Activated CD4-positive, CD25-positive, alpha-beta regulatory T cell treated with anti-CD3 and anti-CD28 coated beads, Interleukin-2, amount 50 U/mL, for 24 hours (primary cell): Measurements from ENCODE around the gene TBKBP1.
A peak's percentile ranks its signal among the peaks of the same experiment; 100 is the strongest.
"Not testable (repeated sequence)": the region's sequence is repeated elsewhere in the genome, so short reads cannot be mapped to it uniquely, and the experiment has no call there.

ENCODE experiments used
- ATAC-seq, 2 donors: fragments of 150-1000 bp; cut with Tn5 transposase; one replicate each; pipeline ENCODE4 v1.10.0; 2021; ENCODE audit warnings: mild to moderate bottlenecking in 1 of 2, moderate library complexity in 1 of 2

TBKBP1 gene

GRCh38 chr17:47733047-47733673 is 39.2 kb downstream of the TBKBP1 start, which contains the start of gene TBX21:
TBX21 (plus strand) TSS chr17:47733236; CDS start chr17:47733455, 219 bp downstream.
- peak; percentile 92 for ATAC-seq

- peak; percentile 5 to 11 for ATAC-seq
These were observed 39.9 kb downstream of the TBKBP1 start for GRCh38 chr17:47733674-47734410.

DNA sequence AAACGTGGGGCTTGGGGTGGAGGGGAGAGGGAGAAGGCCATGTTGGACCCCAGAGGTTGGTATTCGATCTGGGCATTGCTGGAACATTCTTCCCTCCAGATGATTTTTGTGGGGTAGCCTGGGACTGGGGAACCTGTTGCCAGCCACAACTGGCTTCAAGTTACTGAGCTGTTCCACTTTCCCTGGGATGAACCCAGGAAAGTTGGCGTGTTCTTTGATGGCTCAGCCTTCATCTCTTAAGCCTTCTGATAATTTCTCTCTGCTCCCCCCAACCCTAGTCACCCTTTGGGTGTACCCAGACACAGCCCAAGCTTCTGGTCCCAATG is 41.1 kb downstream of the TBKBP1 start:
- no peak for ATAC-seq

DNA sequence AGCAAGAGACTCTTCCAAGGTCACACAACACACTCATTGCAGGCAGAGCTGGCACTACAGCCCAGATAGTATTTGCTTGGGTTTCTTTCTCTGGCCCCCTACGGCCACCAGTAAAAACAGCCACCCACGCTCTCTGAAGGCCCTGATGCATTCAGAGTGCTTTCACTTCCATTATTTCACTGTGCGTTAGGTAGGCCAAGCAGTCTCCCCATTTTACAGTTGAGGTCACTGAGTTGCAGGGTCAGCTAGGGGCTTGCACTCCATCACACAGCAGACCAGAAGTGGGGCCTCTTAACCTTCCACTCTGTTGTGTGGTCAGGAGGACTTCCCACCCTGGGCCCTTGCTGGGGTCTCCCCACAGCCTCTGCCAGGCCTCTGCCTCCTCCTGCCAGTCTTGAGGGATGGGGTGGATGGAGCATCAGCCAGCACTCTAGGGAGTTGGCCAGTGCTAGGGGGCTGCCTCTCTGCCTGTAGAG is 41.6 kb downstream of the TBKBP1 start:
- ATAC-seq, result peak in 1 of 2 donors; percentile 19

DNA sequence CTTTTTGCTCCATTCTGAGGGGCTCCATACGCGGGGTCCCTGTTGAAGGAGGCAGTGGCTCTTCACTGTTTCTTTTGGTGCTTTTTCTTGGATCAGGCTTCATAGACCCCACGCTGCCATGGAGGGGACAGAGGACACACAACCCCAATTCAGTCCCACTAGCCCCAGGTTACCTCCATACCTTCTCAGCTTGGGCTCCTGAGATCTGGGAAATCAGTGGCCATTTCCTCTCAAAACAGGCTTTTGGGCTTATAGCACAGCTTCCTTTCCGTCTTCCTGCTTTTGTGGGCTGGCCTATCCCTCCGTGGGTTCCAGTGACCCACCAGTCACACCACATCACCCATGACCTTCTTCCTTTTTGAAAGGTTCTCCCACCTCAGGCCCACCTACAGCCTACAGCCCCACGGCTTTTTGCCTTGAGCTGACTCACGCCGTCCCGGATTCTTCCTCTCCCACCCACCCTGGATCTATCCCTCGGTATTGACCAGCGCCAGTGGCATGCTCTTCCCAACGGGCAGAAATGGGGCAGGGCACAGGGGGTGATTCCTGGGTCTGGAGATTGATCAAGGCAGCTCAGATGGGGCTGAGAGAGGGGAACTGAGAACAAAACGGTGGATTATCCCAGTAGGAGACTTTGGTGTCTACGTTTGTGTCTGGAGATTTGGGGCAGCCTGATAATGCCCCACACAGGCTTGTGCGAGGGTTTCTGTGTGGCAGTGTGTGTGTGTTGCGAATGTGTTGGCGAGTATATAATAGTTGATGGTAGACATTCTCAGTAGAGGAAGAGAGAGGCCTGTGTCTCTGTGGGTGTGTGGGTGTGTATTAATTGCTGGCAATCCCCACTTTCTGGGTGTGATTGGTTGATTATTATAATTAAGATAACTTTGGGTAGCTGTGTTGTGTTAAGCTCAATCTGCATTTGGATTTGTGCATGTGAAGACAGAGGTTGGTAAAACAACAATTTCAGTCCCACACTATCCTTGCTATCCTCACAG is 42.8 kb downstream of the TBKBP1 start:
- no peak for ATAC-seq

GRCh38 chr17:47738178-47738577 is 44.2 kb downstream of the TBKBP1 start:
- ATAC-seq, result no peak

DNA sequence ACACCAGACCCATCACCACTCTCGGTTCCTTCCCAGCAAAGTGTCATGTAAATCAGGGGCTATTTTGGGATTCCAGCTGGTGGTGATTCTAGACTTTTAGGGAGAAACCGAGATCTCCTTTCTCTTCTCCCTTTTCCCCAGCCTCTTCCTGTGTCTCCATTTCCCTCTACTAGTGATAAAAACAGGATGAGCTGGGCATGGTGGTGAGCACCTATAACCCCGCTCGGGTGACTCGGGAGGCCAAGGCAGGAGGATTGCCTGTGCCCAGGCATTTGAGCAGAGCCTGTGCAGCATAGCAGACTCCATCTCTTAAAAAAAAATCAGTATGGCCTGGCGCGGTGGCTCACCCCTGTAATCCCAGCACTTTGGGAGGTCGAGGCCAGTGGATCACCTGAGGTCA is 45.2 kb downstream of the TBKBP1 start:
- no peak for ATAC-seq

DNA sequence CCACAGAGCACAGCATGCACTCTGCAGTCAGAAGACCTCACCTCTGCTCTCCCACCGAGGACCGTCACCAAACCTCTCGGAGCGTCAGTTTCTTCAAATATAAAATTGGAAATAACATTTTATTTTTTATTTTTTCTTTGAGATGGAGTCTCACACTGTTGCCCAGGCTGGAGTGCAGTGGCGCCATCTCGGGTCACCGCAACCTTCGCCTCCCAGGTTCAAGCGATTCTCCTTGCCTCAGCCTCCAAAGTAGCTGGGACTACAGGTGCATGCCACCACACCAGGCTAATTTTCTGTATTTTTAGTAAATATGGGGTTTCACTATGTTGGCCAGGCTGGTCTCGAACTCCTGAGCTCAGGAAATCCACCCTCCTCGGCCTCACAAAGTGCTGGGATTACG is 46.0 kb downstream of the TBKBP1 start:
- ATAC-seq, result not testable (repeated sequence)

- no peak for ATAC-seq
These were observed 47.3 kb downstream of the TBKBP1 start for GRCh38 chr17:47741109-47741792.

- no peak for ATAC-seq
These were observed 47.8 kb downstream of the TBKBP1 start for GRCh38 chr17:47741793-47742145.

- ATAC-seq, result peak in 1 of 2 donors; percentile 48
These were observed 48.6 kb downstream of the TBKBP1 start for GRCh38 chr17:47742319-47743181.

DNA sequence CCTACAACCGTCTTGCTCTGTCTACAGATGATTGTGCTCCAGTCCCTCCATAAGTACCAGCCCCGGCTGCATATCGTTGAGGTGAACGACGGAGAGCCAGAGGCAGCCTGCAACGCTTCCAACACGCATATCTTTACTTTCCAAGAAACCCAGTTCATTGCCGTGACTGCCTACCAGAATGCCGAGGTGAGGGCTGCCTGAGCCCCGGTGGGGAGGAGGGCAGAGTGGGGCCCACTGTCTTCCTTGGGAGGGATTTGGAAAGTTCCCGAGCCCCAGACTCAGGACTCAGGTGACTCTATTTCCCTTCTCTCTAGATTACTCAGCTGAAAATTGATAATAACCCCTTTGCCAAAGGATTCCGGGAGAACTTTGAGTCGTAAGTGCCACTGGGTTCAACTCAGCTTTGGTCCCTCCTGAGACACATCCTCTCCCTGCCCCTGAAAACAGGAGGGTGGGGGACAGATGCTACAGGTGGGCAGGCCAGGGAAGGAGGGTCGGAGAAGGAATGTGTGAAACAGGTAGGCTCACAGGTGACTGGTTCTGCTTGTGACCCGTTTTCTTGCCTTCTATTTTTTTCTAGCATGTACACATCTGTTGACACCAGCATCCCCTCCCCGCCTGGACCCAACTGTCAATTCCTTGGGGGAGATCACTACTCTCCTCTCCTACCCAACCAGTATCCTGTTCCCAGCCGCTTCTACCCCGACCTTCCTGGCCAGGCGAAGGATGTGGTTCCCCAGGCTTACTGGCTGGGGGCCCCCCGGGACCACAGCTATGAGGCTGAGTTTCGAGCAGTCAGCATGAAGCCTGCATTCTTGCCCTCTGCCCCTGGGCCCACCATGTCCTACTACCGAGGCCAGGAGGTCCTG is 50.4 kb downstream of the TBKBP1 start:
- no peak for ATAC-seq

GRCh38 chr17:47745037-47745380 is 51.0 kb downstream of the TBKBP1 start:
- no peak for ATAC-seq

- no peak for ATAC-seq
These were observed 57.5 kb downstream of the TBKBP1 start for GRCh38 chr17:47751471-47751870.

DNA sequence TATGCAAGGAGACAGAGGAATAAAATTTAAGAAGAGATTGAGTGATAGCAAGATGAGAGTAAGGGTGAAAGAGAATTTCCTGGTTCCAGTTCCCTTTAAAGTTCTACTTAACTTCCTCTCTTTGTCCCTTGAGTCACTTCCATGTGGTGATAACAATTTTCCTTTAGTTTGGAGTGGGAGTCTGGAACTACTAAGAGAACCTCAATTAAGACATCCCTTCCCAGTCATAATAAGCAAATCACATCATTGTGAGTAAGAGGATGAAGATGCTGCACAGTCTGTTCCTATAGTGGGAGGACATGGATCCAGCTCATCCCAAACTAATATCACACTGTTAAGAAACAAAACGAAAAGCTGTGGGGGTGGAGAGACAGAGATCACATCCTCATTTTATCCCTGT is 63.4 kb downstream of the TBKBP1 start:
- no peak for ATAC-seq

GRCh38 chr17:47760409-47761140 is 66.6 kb downstream of the TBKBP1 start:
- no peak for ATAC-seq
